ENCODE measurements around the gene C1QTNF3.
"Not testable (repeated sequence)": the region's sequence is repeated elsewhere in the genome, so short reads cannot be mapped to it uniquely, and the experiment has no call there.

The C1QTNF3 gene

GRCh38 chr5:34043099-34043876 lies at the start of gene C1QTNF3:
Gene C1QTNF3 (minus strand): TSS chr5:34043213. CDS start chr5:34043125, 88 bp downstream.
- no peak for DNase-seq

DNA sequence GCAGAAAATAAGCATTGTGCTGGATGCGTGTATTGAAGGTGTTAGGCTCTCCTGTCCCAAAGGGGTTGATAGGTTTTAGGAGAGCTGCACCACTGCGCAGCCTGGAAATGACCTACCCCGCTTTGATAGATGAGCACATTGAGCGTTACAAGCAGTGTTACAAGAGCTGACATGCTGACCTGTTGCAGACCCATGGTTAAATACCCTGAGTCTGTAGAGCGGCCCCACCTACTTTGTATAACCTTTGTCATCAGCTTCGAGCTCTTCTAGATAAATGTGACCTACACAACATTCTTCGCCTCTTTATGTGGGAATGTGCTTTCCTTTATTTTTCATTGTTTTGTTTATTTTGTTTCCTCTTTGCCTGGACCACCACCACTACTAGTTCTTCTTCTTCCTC lies 48.0 kb upstream of the C1QTNF3 start:
- DNase-seq: not testable (repeated sequence)

DNA sequence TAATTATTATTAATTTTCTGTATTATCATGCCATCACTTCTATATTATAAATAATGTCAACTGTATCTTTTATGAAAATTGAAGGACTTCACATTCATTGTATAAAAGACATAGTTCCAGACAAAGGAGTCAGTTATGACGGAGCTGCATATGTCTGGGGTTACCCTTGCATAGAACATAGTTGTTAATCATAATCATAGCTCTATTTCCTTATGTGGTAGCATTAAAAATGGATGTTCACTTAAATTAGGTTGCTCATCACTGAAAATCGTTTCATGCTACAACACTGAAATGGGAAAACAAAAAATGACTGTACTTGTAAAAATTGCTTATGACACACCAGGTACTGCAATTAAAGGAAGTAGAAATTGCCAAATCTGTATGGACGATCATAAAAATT lies 46.8 kb upstream of the C1QTNF3 start:
- DNase-seq: not testable (repeated sequence)

DNA sequence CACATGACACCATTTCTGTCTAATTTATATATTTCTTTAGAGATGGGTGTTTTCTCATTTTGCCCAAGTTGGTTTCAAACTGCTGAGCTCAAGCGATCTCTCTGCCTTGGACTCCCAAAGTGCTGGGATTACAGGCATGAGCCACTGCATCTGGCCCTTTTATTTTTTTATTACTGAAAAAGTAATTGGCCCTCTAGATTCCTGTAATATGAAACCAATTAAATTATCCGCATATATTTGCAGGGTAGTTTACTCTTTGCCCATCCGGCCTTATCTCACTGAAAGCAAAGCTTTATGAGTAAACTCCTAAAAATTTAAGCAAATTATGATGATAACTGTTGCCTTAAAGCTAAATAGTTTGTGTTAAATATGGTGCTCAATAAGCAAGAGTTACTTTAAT lies 44.7 kb upstream of the C1QTNF3 start:
- not testable (repeated sequence) for DNase-seq

DNA sequence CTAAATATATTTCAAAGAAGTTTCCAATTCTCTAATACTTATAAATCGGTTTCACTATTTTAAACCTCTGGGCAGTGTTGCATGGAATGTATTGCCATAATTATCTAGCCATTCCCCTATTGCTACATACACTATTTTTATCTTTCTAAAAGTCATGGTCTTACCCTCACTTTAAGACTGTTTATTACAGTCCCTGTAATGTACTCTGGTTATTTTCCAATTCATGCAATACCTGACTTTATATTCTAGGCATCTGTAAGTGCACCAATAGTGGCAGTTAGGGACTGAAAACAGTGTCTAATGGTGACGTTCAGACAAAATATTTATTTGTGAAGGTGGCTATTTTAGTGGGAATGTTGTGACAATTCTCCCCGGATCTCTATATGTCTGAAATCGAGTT lies 40.9 kb upstream of the C1QTNF3 start:
- not testable (repeated sequence) for DNase-seq

- DNase-seq: not testable (repeated sequence)
Observed at GRCh38 chr5:34079505-34079904, 36.5 kb upstream of the C1QTNF3 start.

DNA sequence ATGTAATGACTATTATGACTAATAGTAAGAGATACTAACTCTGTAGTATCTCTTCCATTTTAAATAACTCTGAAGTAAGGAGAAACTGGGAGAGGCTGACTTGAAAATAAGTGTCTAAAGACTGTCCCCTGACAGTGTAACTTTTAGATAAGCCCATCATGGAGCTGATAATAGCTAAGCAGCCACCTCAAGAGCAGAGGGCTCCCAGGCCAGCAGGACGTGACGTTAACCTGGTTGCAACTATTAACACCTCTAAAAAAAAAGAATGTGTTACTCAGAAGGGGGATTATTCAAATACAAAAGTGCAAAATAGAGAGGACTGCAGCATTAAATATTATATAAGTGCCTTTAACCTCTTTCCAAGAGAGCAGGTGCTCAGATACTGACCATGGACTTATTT lies 34.6 kb upstream of the C1QTNF3 start:
- not testable (repeated sequence) for DNase-seq

DNA sequence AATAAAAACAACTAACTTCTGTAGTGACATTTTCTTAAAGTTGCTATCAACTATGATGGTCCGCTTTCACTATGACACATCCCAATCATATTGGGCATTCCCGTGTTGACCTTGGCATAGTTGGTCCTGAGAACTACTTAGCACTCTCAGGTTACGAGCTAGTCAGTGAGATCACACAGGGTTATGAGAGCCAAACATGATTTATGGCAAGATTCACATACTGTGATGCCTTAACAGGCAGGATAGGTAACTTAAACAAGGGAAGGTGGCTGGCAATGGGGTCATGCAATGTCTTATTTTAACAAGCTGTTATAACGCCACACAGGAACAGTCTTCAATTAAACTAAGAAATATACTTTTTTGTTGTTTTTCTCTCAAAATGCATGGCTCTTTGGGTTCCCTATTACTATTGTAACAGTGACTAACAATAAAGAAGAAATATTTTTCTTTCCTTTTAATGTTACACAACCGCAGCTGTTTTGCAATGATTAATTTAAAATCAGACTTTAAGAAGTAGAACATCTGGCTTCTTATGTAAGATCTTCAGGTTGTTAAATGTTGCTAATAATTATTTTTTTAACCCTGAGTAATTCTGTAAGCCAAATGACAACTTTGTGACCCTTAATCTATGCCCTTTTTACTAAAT lies 33.8 kb upstream of the C1QTNF3 start:
- DNase-seq: not testable (repeated sequence)

- DNase-seq: not testable (repeated sequence)
Observed at GRCh38 chr5:34074472-34074871, 31.5 kb upstream of the C1QTNF3 start.

DNA sequence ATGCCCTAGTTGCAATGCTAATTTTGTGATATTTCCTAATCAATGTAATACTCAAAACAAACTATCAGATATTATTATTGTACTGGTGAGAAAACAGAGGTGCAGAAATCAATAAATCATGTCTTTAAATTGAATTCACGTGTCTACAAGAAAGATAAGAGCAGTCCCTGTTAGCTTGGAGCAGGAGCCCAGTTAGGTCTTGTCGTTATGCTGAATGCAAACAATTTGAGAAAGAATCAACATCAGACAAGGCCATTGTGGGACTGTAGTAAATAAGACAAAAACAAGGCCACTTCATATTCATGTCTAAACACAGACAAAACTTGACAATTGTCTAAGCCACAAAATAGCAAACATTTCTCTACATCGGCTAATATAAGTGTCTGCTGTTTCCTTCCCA lies 31.1 kb upstream of the C1QTNF3 start:
- DNase-seq: not testable (repeated sequence)

DNA sequence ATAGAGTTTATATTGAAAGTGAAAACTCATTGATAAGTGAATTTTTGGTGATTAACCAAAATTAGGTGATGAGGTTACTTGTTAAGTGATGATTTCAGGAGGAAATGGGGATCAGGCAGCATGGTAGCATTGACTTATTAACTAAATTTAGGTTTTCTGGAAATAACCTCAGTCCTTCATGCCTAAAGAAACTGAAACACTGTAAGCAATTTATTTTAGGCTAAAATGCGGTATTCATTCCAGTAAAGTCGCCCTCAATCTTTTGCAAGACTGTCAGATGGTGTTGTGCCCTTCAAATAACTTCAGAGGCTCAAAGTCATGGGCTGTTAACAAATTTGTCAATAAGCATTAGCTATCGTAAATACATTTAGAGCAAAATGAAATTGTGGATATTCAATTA lies 27.6 kb upstream of the C1QTNF3 start:
- not testable (repeated sequence) for DNase-seq

DNA sequence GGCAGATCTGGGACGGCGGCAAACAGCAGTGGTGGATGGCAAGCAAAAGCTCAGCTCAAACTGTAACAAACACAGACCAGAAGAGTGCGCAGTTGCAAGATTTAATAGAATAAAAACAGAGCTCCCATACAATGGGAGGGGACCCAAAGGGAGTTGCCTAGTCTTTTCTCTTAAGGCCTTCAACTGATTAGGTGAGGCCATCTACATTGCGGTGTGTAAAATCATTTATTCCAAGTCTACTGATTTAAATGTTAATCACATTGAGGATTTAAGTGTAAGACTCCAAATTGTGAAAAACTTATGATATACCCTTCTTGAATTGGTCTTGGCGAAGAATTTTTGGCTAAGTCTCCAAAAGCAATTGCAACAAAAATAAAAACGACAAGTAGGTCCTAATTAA lies 21.6 kb upstream of the C1QTNF3 start:
- DNase-seq: no peak

DNA sequence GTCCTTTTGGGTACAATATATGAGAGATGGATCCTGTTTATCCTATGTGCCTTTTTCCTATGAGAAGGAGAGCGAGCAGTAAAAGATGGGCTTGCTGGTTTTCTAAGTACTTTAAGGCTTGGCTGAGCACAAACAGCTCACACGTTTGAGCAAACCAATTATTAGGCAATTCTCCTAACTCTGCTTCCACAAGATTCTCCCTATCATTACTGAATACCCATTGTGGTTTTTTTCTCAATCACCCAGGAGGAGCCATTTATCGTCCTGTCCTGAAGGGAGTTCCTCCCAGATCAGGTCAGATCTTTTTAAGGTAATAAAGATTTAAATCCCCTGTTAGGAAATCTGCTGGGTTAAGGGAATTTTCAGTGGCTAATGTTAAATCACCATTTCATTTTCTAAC lies 19.4 kb upstream of the C1QTNF3 start:
- DNase-seq: no peak

GRCh38 chr5:34061993-34062392 lies 19.0 kb upstream of the C1QTNF3 start:
- DNase-seq: no peak

- DNase-seq: no peak
Observed at GRCh38 chr5:34059977-34060376, 17.0 kb upstream of the C1QTNF3 start.

DNA sequence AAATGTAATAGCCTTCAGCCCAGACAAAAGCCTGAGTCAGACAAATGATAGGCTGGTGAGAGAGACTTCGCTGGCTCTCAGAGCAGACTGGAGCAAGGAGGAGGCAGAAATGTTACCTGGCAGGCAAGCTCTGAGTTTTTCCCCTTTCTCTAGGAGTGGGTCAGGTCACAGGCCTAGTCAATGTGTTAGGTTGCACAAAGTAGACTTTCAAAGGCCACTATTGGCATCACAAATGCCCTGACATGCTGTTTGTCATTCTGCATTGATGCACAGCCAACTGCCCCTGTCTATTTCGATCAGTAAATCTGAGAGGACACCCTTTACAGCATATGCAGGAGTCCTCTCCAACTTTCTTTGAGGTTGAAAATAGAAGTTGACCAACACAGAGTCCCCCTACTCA lies 15.5 kb upstream of the C1QTNF3 start:
- no peak for DNase-seq

DNA sequence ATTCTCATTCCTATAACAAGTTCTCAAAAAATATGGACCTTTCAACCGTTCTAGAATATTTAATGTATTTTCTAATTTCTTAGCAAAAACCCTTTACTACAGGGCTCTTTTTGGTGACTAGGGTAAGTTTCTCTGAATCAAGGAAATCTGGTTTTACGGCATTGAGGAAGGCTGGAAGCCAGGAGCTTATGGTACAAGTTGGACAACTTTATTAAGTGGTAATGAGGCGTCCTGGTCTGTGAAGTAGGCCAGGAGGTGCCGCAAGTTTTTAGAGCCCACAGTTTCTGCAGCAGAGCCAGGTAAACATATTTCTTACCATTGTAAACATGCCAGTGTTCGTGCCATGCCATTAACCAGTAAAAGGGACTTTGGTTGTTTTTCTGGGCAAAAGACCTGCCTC lies 14.6 kb upstream of the C1QTNF3 start:
- DNase-seq: no peak

- DNase-seq: no peak
Observed at GRCh38 chr5:34057118-34057517, 14.1 kb upstream of the C1QTNF3 start.

- DNase-seq: no peak
Observed at GRCh38 chr5:34055667-34056066, 12.7 kb upstream of the C1QTNF3 start.

- no peak for DNase-seq
Observed at GRCh38 chr5:34054400-34054729, 11.4 kb upstream of the C1QTNF3 start.

DNA sequence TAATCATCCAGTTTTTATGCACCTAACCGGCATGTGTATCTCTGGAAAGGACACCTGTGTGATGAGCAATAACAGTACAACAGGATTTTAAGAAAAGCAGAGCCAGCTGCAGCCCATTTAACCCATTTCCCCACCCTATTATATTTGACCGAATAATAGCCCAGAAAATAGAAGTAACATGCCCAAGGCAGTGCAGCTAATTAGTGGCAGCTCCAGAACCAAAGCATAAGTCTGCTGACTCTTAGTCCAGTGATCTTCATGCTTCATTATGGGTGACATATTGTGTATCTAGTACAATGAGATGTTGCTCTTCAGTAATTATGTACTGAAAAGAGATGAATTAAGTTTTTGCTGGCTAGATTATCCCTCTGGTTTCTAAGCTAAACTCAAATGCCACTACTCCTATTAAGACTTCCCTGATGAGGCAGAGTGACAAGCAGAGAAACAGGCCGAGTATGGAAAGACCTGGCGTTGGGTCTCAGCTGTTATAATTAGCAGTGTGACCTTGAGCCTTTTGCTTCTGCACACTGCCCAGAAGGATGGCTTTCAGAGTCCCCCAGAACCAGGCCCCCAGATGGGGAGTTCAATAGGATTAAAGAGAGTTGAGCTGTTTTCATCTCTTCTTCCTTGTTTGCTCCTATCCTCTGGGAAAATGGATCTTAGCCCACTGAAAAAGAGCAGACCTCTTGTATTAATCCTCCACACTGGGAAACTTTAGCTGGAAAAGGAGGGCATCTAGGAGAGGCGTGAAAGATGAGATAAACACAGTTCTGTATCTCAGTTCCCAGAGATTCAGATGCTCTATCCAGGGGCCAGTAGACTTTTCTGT lies 10.8 kb upstream of the C1QTNF3 start:
- no peak for DNase-seq

DNA sequence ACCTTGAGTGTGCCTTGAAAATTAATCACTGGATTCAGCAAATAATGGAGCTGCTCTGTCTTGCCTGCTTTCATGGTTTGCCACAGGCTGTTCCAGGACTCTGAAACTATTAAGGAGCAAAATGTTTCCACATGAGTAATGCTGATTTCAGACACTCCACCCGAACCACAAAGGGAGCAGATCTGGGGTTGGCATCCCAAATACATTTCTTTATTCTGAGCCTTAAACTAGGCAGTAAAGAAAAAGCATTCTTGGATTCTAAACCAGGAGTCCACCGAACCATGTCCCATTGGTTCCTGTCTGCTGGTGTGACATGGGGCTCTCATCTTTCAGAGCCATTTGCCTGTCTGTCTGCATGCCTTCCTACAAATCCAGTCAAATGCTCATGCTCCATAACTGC lies 10.1 kb upstream of the C1QTNF3 start:
- DNase-seq: no peak

- no peak for DNase-seq
Observed at GRCh38 chr5:34051374-34051980, 8.5 kb upstream of the C1QTNF3 start.
